B cell (primary cell): ENCODE measurements around the gene SAPCD2. TPM values are rescaled to one million over a fixed set of nuclear protein-coding genes. Genes with fewer than 3 reads are reported as not detected.

Source experiments
- ATAC-seq: fragments of 200-7000 bp; cut with Tn5 transposase; one replicate; pipeline ENCODE4 v1.10.0; 2021; ENCODE audit warnings: low read depth, mild to moderate bottlenecking, moderate number of reproducible peaks, moderate library complexity
- CTCF ChIA-PET: fragments of 350-600 bp; sonication (Branson Sonifier 250); formaldehyde crosslinking; loops from one replicate; lab custom pipeline; 2021; ENCODE audit warnings: antibody characterized with exemption, inconsistent platforms; lab: Charles Lee
- POLR2A ChIA-PET: fragments of 350-600 bp; sonication (Branson Sonifier 250); formaldehyde crosslinking; loops from one replicate; lab custom pipeline; 2021; ENCODE audit warnings: antibody characterized with exemption; lab: Charles Lee
- DNase-seq: peaks from one replicate; pipeline ENCODE4 v3.0.0; 2013
- H2AFZ ChIP-seq: 2 replicates; pipeline ENCODE4 v1.6.1; 2012; ENCODE audit warnings: mild to moderate bottlenecking, low read depth, low read length; ENCODE audit not compliant: insufficient read depth, poor library complexity, severe bottlenecking
- H3K27ac ChIP-seq, 2 donors: 1 replicate in 1 of 2; 2 replicates in 1 of 2; pipeline ENCODE4 v1.5.1; 2012 to 2013; ENCODE audit warnings: low read length in 2 of 2, mild to moderate bottlenecking in 2 of 2, moderate library complexity in 1 of 2
- H3K27me3 ChIP-seq, 4 experiments: fragments of 200-600 bp in 1 of 4; sonication (generic) in 1 of 4; replicated peaks in 1 of 4; 1 replicate in 2 of 4; 2 replicates in 2 of 4; pipeline versions ENCODE4 v1.6.1 to v1.7.0; 2013 to 2016; ENCODE audit warnings: low read length in 3 of 4, mild to moderate bottlenecking in 2 of 4, mixed read lengths in 1 of 4, moderate library complexity in 1 of 4; ENCODE audit not compliant: insufficient read depth in 4 of 4, control insufficient read depth in 3 of 4; ENCODE audit errors: control extremely low read depth in 1 of 4
- H3K36me3 ChIP-seq, 2 experiments: replicated peaks in 1 of 2; 1 replicate in 1 of 2; 2 replicates in 1 of 2; pipeline versions ENCODE4 v1.6.1 to v1.7.1; 2013; ENCODE audit warnings: low read length in 1 of 2; ENCODE audit not compliant: insufficient read depth in 2 of 2, control insufficient read depth in 1 of 2; ENCODE audit errors: control extremely low read depth in 1 of 2, extremely low read depth in 1 of 2
- H3K4me1 ChIP-seq, 2 donors: fragments of 200-600 bp in 1 of 2; sonication (generic) in 1 of 2; 1 replicate in 1 of 2; 2 replicates in 1 of 2; pipeline versions ENCODE4 v1.5.1 to v1.6.1; 2013 to 2017; ENCODE audit warnings: low read length in 2 of 2; ENCODE audit not compliant: control insufficient read depth in 2 of 2, insufficient read depth in 2 of 2
- H3K4me2 ChIP-seq: replicated peaks from 2 replicates; pipeline ENCODE3; 2012; ENCODE audit warnings: mild to moderate bottlenecking, low read depth, low read length; ENCODE audit not compliant: poor library complexity, severe bottlenecking
- H3K4me3 ChIP-seq, 5 experiments: fragments of 200-600 bp in 1 of 5; sonication (generic) in 1 of 5; 1 replicate in 3 of 5; 2 replicates in 2 of 5; pipeline versions ENCODE4 v1.5.1 to v1.7.0; 2011 to 2016; ENCODE audit warnings: low read length in 4 of 5, mild to moderate bottlenecking in 4 of 5, low read depth in 2 of 5, control low read depth in 1 of 5, moderate library complexity in 1 of 5; ENCODE audit not compliant: insufficient read depth in 1 of 5; ENCODE audit errors: control extremely low read depth in 1 of 5, extremely low read depth in 1 of 5
- H3K79me2 ChIP-seq: fragments of 200-600 bp; sonication (generic); one replicate; pipeline ENCODE4 v1.6.0; 2016; ENCODE audit warnings: low read length; ENCODE audit not compliant: control insufficient read depth, insufficient read depth
- H3K9ac ChIP-seq: fragments of 200-600 bp; sonication (generic); 2 replicates; pipeline ENCODE4 v1.6.1; 2017; ENCODE audit warnings: mild to moderate bottlenecking, low read length, moderate library complexity
- H3K9me3 ChIP-seq, 3 donors: one replicate each; pipeline versions ENCODE4 v1.6.1 to v1.7.1; 2013; ENCODE audit warnings: low read length in 2 of 3; ENCODE audit not compliant: control insufficient read depth in 2 of 3, insufficient read depth in 1 of 3; ENCODE audit errors: control extremely low read depth in 1 of 3
- H4K20me1 ChIP-seq: 2 replicates; pipeline ENCODE4 v1.6.0; 2012; ENCODE audit warnings: mild to moderate bottlenecking, low read length; ENCODE audit not compliant: insufficient read depth, control insufficient read depth, poor library complexity, severe bottlenecking
- H3K27ac Mint-ChIP-seq: one replicate; pipeline ENCODE4 v1.8.0; 2021; ENCODE audit warnings: mixed read lengths
- H3K27me3 Mint-ChIP-seq: one replicate; pipeline ENCODE4 v1.8.0; 2021; ENCODE audit warnings: mixed read lengths
- H3K4me1 Mint-ChIP-seq: one replicate; pipeline ENCODE4 v1.8.0; 2021; ENCODE audit warnings: mixed read lengths
- H3K4me3 Mint-ChIP-seq: one replicate; pipeline ENCODE4 v1.8.0; 2021; ENCODE audit warnings: mixed read lengths
- H3K9me3 Mint-ChIP-seq: one replicate; pipeline ENCODE4 v1.8.0; 2022; ENCODE audit warnings: mixed read lengths; ENCODE audit not compliant: insufficient read depth
- CTCF ChIP-seq: fragments of 200-600 bp; IDR thresholded peaks from one replicate; pipeline ENCODE4 v1.8.0; 2022; ENCODE audit warnings: antibody characterized with exemption, mild to moderate bottlenecking
- EZH2 ChIP-seq: IDR thresholded peaks from 2 replicates; pipeline ENCODE4 v1.6.1; 2012; ENCODE audit warnings: borderline replicate concordance, low read depth, mild to moderate bottlenecking, moderate library complexity, low read length; ENCODE audit not compliant: insufficient read depth, poor library complexity, severe bottlenecking
- WGBS: methylation state at CpG from one replicate; pipeline ENCODE4 v1.1.5; 2013; ENCODE audit warnings: missing lambda C conversion rate; ENCODE audit not compliant: insufficient coverage; 5-methylcytosine and 5-hydroxymethylcytosine counted together
- intact Hi-C: fragments of 100-400 bp; cut with micrococcal nuclease; formaldehyde crosslinking; loops from one replicate; pipeline ENCODE4 v1.10.0; 2022
- polyA plus RNA-seq: library from polyadenylated mRNA; depleted of rRNA; stranded (reverse); fragments of >200 nt; gene quantifications from 2 replicates; pipeline ENCODE4 v1.2.3, GENCODE V29; 2012
- total RNA-seq, 2 donors: library from RNA; stranded (reverse); fragments of 120-200 nt in 1 of 2; gene quantifications; 1 replicate in 1 of 2; 2 replicates in 1 of 2; pipeline versions ENCODE4 v1.2.3 to v1.2.4, GENCODE V29; 2013 to 2022

Gene SAPCD2
- total and polyA plus RNA-seq, 2 donors (not counting 1 experiment from before 2014, with no cell fraction given), result 0.39 to 0.69 TPM

GRCh38 chr9:137109250-137110146 lies 39.1 kb upstream of the SAPCD2 start:
- ChIA-PET POLR2A (no interaction called here), CTCF (no interaction called here)
- DNase-seq (no peak), ATAC-seq (no peak)
- H4K20me1 ChIP-seq, result peaks cover 17% of the 10 kb centered on the region
- no peak overlapping the region for H3K27ac Mint-ChIP-seq
- no peak overlapping the region for H3K4me2 ChIP-seq
- WGBS, result 88% methylated on average over 33 of the region's 34 CpGs
- H3K4me1 ChIP-seq, result peaks cover 3 to 10% of the 10 kb centered on the region in 2 donors
- no peak overlapping the region for H2AFZ ChIP-seq
- H3K4me1 Mint-ChIP-seq, result peaks cover 10% of the 10 kb centered on the region
- no peak overlapping the region for H3K4me3 ChIP-seq
- peaks cover 17% of the 10 kb centered on the region for H3K79me2 ChIP-seq
- H3K4me3 Mint-ChIP-seq, result no peak overlapping the region
- no peak overlapping the region for H3K27ac ChIP-seq
- no peaks in the 10 kb centered on the region for H3K27me3 Mint-ChIP-seq
- no peaks in the 10 kb centered on the region for H3K9me3 ChIP-seq
- peaks cover 0 to 75% of the 10 kb centered on the region in 2 experiments for H3K36me3 ChIP-seq
- H3K9me3 Mint-ChIP-seq, result no peaks in the 10 kb centered on the region
- TF ChIP-seq EZH2 (no peak), CTCF (no peak)
- H3K9ac ChIP-seq, result no peak overlapping the region
- no peaks in the 10 kb centered on the region for H3K27me3 ChIP-seq
- intact Hi-C loops, result no loop called here
